Testis (tissue), 3 donors: Measurements from ENCODE around the gene LTBP1. TPM values are rescaled to one million over a fixed set of nuclear protein-coding genes. Genes with fewer than 3 reads are reported as not detected.

ENCODE experiments used
- DNase-seq: peaks from one replicate; pipeline ENCODE4 v3.0.0-alpha.2; 2019
- H3K27ac ChIP-seq, 2 donors: fragments of 200-600 bp; sonication (generic); one replicate each; pipeline ENCODE4 v1.5.1; 2019
- H3K27me3 ChIP-seq: fragments of 200-600 bp; sonication (generic); one replicate; pipeline ENCODE4 v1.5.1; 2019
- H3K36me3 ChIP-seq: fragments of 200-600 bp; sonication (generic); one replicate; pipeline ENCODE4 v1.5.1; 2017; ENCODE audit warnings: low read depth; ENCODE audit errors: missing control alignments
- H3K4me1 ChIP-seq: fragments of 200-600 bp; sonication (generic); one replicate; pipeline ENCODE4 v1.5.1; 2019
- H3K4me3 ChIP-seq, 2 donors: fragments of 200-600 bp; sonication (generic); one replicate each; pipeline ENCODE4 v1.5.1; 2017 to 2019
- H3K9me3 ChIP-seq: fragments of 200-600 bp; sonication (generic); one replicate; pipeline ENCODE4 v1.5.1; 2017
- POLR2A ChIP-seq: fragments of 450-650 bp; IDR thresholded peaks from one replicate; pipeline ENCODE4 v1.6.1; 2017; ENCODE audit warnings: antibody characterized with exemption, mild to moderate bottlenecking, moderate library complexity
- WGBS, 2 donors: methylation state at CpG; one replicate each; pipeline ENCODE4 v1.1.5; 2018; 5-methylcytosine and 5-hydroxymethylcytosine counted together
- intact Hi-C: fragments of 100-400 bp; cut with DNase I; formaldehyde crosslinking; loops from one replicate; pipeline ENCODE4 v1.15.1; 2023; ENCODE audit warnings: low total_unique reads
- polyA plus RNA-seq: library from polyadenylated mRNA; stranded (reverse); fragments of 350-450 nt; fragmentation: Illumina TruSeq; extraction: RNeasy Lipid Tissue Mini Kit (QIAGEN cat#74804); gene quantifications from one replicate; pipeline ENCODE4 v1.2.3, GENCODE V29; 2014; ENCODE audit warnings: low read depth, low replicate concordance; ENCODE audit not compliant: insufficient read depth
- total RNA-seq, 2 donors: library from RNA; depleted of rRNA; stranded (reverse); fragments of >200 nt; gene quantifications; one replicate each; pipeline ENCODE4 v1.2.3, GENCODE V29; 2016
- TF ChIP-seq, protein P1 (sequence below), 3 experiments: fragments of 450-650 bp in 2 of 3; fragments of 200-600 bp in 1 of 3; sonication (generic) in 1 of 3; IDR thresholded peaks; one replicate each; pipeline ENCODE4 v1.5.1; 2016 to 2019; ENCODE audit warnings: antibody characterized with exemption in 3 of 3, mild to moderate bottlenecking in 2 of 3, moderate library complexity in 1 of 3

LTBP1 gene
- total and polyA plus RNA-seq, 3 donors from 2014 or later: 39.6 to 51.5 (median 44.0) TPM

GRCh38 chr2:33062665-33063250, 116.0 kb downstream of the LTBP1 start:
- no peaks in the 10 kb centered on the region for H3K9me3 ChIP-seq
- DNase-seq: no peak
- TF ChIP-seq POLR2A: no peak
- TF ChIP-seq, protein P1, sequence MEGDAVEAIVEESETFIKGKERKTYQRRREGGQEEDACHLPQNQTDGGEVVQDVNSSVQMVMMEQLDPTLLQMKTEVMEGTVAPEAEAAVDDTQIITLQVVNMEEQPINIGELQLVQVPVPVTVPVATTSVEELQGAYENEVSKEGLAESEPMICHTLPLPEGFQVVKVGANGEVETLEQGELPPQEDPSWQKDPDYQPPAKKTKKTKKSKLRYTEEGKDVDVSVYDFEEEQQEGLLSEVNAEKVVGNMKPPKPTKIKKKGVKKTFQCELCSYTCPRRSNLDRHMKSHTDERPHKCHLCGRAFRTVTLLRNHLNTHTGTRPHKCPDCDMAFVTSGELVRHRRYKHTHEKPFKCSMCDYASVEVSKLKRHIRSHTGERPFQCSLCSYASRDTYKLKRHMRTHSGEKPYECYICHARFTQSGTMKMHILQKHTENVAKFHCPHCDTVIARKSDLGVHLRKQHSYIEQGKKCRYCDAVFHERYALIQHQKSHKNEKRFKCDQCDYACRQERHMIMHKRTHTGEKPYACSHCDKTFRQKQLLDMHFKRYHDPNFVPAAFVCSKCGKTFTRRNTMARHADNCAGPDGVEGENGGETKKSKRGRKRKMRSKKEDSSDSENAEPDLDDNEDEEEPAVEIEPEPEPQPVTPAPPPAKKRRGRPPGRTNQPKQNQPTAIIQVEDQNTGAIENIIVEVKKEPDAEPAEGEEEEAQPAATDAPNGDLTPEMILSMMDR (IDR thresholded peaks at IDR 0.05): no peak
- peaks cover 14% of the 10 kb centered on the region for H3K4me1 ChIP-seq
- WGBS, 2 donors: 86 to 94% methylated on average over 4 of the region's 4 CpGs
- no peak overlapping the region for H3K4me3 ChIP-seq
- H3K27ac ChIP-seq: no peak overlapping the region
- no peaks in the 10 kb centered on the region for H3K27me3 ChIP-seq
- no peaks in the 10 kb centered on the region for H3K36me3 ChIP-seq
- intact Hi-C loops: no loop called here

GRCh38 chr2:33064349-33064801, 117.6 kb downstream of the LTBP1 start:
- WGBS, 2 donors: 77 to 84% methylated on average over 3 of the region's 3 CpGs
- intact Hi-C loops: no loop called here
- Histone ChIP-seq H3K27me3 (no peaks in the 10 kb centered on the region), H3K4me1 (peaks cover 10% of the 10 kb centered on the region), H3K27ac (no peak overlapping the region), H3K36me3 (no peaks in the 10 kb centered on the region), H3K4me3 (no peak overlapping the region), H3K9me3 (no peaks in the 10 kb centered on the region)
- no peak for DNase-seq
- no peak for TF ChIP-seq POLR2A
- TF ChIP-seq, protein P1 (IDR thresholded peaks at IDR 0.05): no peak

GRCh38 chr2:33067598-33067997, 120.8 kb downstream of the LTBP1 start:
- Histone ChIP-seq H3K4me3 (no peak overlapping the region), H3K9me3 (no peaks in the 10 kb centered on the region), H3K27me3 (no peaks in the 10 kb centered on the region), H3K4me1 (no peaks in the 10 kb centered on the region), H3K27ac (no peak overlapping the region), H3K36me3 (no peaks in the 10 kb centered on the region)
- DNase-seq: no peak
- TF ChIP-seq, protein P1 (IDR thresholded peaks at IDR 0.05): no peak
- TF ChIP-seq POLR2A: no peak
- intact Hi-C loops: no loop called here

DNA sequence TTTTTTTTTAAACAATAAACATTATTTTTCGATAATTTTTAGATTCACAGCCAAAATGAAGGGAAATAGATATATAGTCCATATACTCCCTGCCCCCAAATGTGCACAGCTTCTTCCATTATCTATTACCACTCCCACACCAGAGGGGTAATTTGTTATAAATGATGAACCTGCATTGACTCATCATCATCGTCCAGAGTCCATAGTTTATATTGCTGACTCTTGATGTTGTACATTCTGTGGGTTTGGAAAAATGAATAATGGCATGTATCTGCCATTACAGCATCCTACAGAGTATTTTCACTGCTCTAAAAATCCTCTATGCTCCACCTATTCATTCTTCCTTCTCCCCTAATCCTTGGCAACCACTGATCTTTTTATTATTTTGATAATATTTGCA, 121.5 kb downstream of the LTBP1 start:
- Histone ChIP-seq H3K9me3 (no peaks in the 10 kb centered on the region), H3K4me1 (no peaks in the 10 kb centered on the region), H3K27me3 (no peaks in the 10 kb centered on the region), H3K4me3 (no peak overlapping the region), H3K36me3 (no peaks in the 10 kb centered on the region), H3K27ac (no peak overlapping the region)
- 59 to 61% methylated on average over 2 of the region's 2 CpGs for WGBS, 2 donors
- TF ChIP-seq, protein P1 (IDR thresholded peaks at IDR 0.05): no peak
- TF ChIP-seq POLR2A: no peak
- intact Hi-C loops: no loop called here
- no peak for DNase-seq
